ENCODE results near the gene ANKRD53.

- TF ChIP-seq CTCF (IDR thresholded peaks at IDR 0.05; ENCODE audit: poor library complexity, severe bottlenecking) (no peak), EP300 (conservative IDR thresholded peaks at IDR 0.05; ENCODE audit: poor library complexity, severe bottlenecking) (no peak), EZH2 (IDR thresholded peaks at IDR 0.05; ENCODE audit: borderline replicate concordance, insufficient read depth, low read length, poor library complexity, severe bottlenecking) (no peak), RAD21 (conservative IDR thresholded peaks at IDR 0.05) (no peak), TAF1 (IDR thresholded peaks at IDR 0.05; ENCODE audit: low read depth) (no peak), POLR2AphosphoS5 (IDR thresholded peaks at IDR 0.05) (no peak), REST (IDR thresholded peaks at IDR 0.05; ENCODE audit: borderline replicate concordance) (no peak), SMC3 (conservative IDR thresholded peaks at IDR 0.05; ENCODE audit: poor library complexity) (no peak)
Observed at GRCh38 chr2:70932631-70933230, 45.7 kb upstream of the ANKRD53 start.

All from neural cell (in vitro differentiated cells).